ENCODE measurements around the gene KCTD13. TPM values are rescaled to one million over a fixed set of nuclear protein-coding genes. Genes with fewer than 3 reads are reported as not detected.

The KCTD13 gene
- total and polyA plus RNA-seq, 10 of the 15 experiments (the other 5 are each of a cell fraction or from before 2014, with no cell fraction given) = 3.3 to 29.2 (median 12.5) TPM

- RAD21 ChIA-PET (ENCODE audit: unreplicated experiment) = no interaction called here
- TF ChIP-seq KAT2A (conservative IDR thresholded peaks at IDR 0.05; ENCODE audit: control insufficient read depth, low read depth, low read length) (no peak), ZZZ3 (IDR thresholded peaks at IDR 0.05; ENCODE audit: control insufficient read depth, insufficient read length, low read depth) (no peak), RAD21 (IDR thresholded peaks at IDR 0.05; ENCODE audit: insufficient read depth, low read depth, low read length) (no peak), ZNF384 (IDR thresholded peaks at IDR 0.05; ENCODE audit: borderline replicate concordance, low read depth, low read length) (no peak), ZNF622 (IDR thresholded peaks at IDR 0.05) (no peak), EED (IDR thresholded peaks at IDR 0.05; ENCODE audit: low read depth) (no peak), CHD1 (IDR thresholded peaks at IDR 0.05; ENCODE audit: low read depth, low read length) (no peak), ATF2 (IDR thresholded peaks at IDR 0.05; ENCODE audit: low read length) (no peak), ETV6 (conservative IDR thresholded peaks at IDR 0.05 in 1 of 2, IDR thresholded peaks at IDR 0.05 in 1 of 2; ENCODE audit: borderline replicate concordance in 1 of 2, low read depth in 1 of 2) (no peak), ZNF207 (IDR thresholded peaks at IDR 0.05; ENCODE audit: borderline replicate concordance) (no peak), FOXM1 (IDR thresholded peaks at IDR 0.05; ENCODE audit: low read depth, low read length) (no peak), PKNOX1 (IDR thresholded peaks at IDR 0.05) (no peak), RELA (IDR thresholded peaks at IDR 0.05; ENCODE audit: borderline replicate concordance, partially characterized antibody) (no peak), PML (IDR thresholded peaks at IDR 0.05; ENCODE audit: low read length) (no peak), KLF5 (IDR thresholded peaks at IDR 0.05; ENCODE audit: partially characterized antibody) (no peak), MYB (IDR thresholded peaks at IDR 0.05; ENCODE audit: borderline replicate concordance, low read depth, low read length) (no peak)
- in situ Hi-C loops (cut with MboI) (no loop called here), intact Hi-C loops (cut with micrococcal nuclease; ENCODE audit: unreplicated experiment) (no loop called here)
- Histone ChIP-seq H3K4me1 (ENCODE audit: control insufficient read depth, insufficient read depth, low read length) (no peaks in the 10 kb centered on the region), H2AFZ (ENCODE audit: control insufficient read depth, low read depth, low read length) (no peak overlapping the region), H3K9ac (ENCODE audit: control insufficient read depth, insufficient read depth, low read length) (no peak overlapping the region), H3K4me3 (no peak overlapping the region), H3K9me3 (replicated peaks; ENCODE audit: control insufficient read depth, insufficient read depth, low read length) (no peaks in the 10 kb centered on the region), H3K27ac (ENCODE audit: control insufficient read depth, insufficient read depth) (no peak overlapping the region), H3K79me2 (ENCODE audit: control insufficient read depth, insufficient read depth, low read length) (no peaks in the 10 kb centered on the region), H3K36me3 (ENCODE audit: control insufficient read depth in 2 of 2, insufficient read depth in 2 of 2, low read length in 1 of 2) (no peaks in the 10 kb centered on the region), H3K4me2 (ENCODE audit: control insufficient read depth, insufficient read depth) (no peak overlapping the region), H4K20me1 (ENCODE audit: control insufficient read depth, insufficient read depth) (no peaks in the 10 kb centered on the region), H3K27me3 (replicated peaks in 1 of 2; ENCODE audit: control insufficient read depth in 2 of 2, insufficient read depth in 2 of 2, low read length in 1 of 2) (no peaks in the 10 kb centered on the region; a peak in 1 of 4 replicates)
- POLR2A ChIA-PET = no interaction called here
- no peak for DNase-seq (ENCODE audit: low read depth, low spot score)
- SMC1A ChIA-PET (ENCODE audit: uncharacterized antibody, unreplicated experiment) = no interaction called here
- no peak for FAIRE-seq
- CTCF ChIA-PET = interaction anchor here (0.7 kb wide), 1 partner anchor 44 kb away, joined by 3 read pairs; no protein-coding TSS in a partner anchor
- no peak for ATAC-seq
- WGBS (ENCODE audit: insufficient coverage, insufficient replicate concordance, low lambda C conversion rate, missing lambda C conversion rate) = 3% methylated on average over 3 of the region's 3 CpGs
- no TSS peak for BruUV-seq (replicated peaks)
Observed at GRCh38 chr16:29893553-29893952, 32.5 kb downstream of the KCTD13 start.

Data from GM12878 (cell line).